Neural progenitor cell (in vitro differentiated cells): Measurements from ENCODE around the gene BAIAP3. TPM values are rescaled to one million over a fixed set of nuclear protein-coding genes. Genes with fewer than 3 reads are reported as not detected.

ENCODE experiments used
- DNase-seq: peaks from one replicate; pipeline ENCODE4 v3.0.0-alpha.2; 2016; ENCODE audit warnings: low spot score
- H2AFZ ChIP-seq: fragments of 200-600 bp; sonication (generic); replicated peaks from 2 replicates; pipeline ENCODE4 v1.6.1; 2016; ENCODE audit warnings: antibody characterized with exemption
- H3F3A ChIP-seq: fragments of 200-600 bp; sonication (generic); 2 replicates; pipeline ENCODE4 v1.6.1; 2016; ENCODE audit warnings: antibody characterized with exemption, low read depth
- H3K27ac ChIP-seq: fragments of 200-600 bp; sonication (generic); 2 replicates; pipeline ENCODE4 v1.5.1; 2016; ENCODE audit warnings: mild to moderate bottlenecking
- H3K27me3 ChIP-seq: fragments of 200-600 bp; sonication (generic); 2 replicates; pipeline ENCODE4 v1.6.1; 2016; ENCODE audit warnings: mild to moderate bottlenecking, moderate library complexity
- H3K36me3 ChIP-seq: fragments of 200-600 bp; sonication (generic); 2 replicates; pipeline ENCODE4 v1.5.1; 2016
- H3K4me1 ChIP-seq: fragments of 200-600 bp; sonication (generic); 2 replicates; pipeline ENCODE4 v1.6.1; 2016; ENCODE audit warnings: mixed run types
- H3K4me2 ChIP-seq: fragments of 200-600 bp; sonication (generic); 2 replicates; pipeline ENCODE4 v1.6.1; 2016
- H3K4me3 ChIP-seq: fragments of 200-600 bp; sonication (generic); 2 replicates; pipeline ENCODE4 v1.5.1; 2016
- H3K79me2 ChIP-seq: fragments of 200-600 bp; sonication (generic); 2 replicates; pipeline ENCODE4 v1.6.1; 2016; ENCODE audit warnings: low read depth
- H3K9ac ChIP-seq: fragments of 200-600 bp; sonication (generic); 2 replicates; pipeline ENCODE4 v1.6.1; 2016
- H3K9me3 ChIP-seq: fragments of 200-600 bp; sonication (generic); 2 replicates; pipeline ENCODE4 v1.5.1; 2016; ENCODE audit warnings: low read depth
- H4K20me1 ChIP-seq: fragments of 200-600 bp; sonication (generic); 2 replicates; pipeline ENCODE4 v1.6.1; 2016; ENCODE audit warnings: low read depth
- H3K27ac Mint-ChIP-seq: 3 replicates; pipeline ENCODE4 v1.8.0; 2021; ENCODE audit warnings: mixed read lengths
- H3K27me3 Mint-ChIP-seq: 2 replicates; pipeline ENCODE4 v1.8.0; 2022; ENCODE audit warnings: low read depth, mild to moderate bottlenecking, inconsistent platforms, moderate library complexity, mixed read lengths; ENCODE audit not compliant: insufficient read depth
- H3K36me3 Mint-ChIP-seq: 3 replicates; pipeline ENCODE4 v1.8.0; 2021; ENCODE audit warnings: mixed read lengths
- H3K4me1 Mint-ChIP-seq: 3 replicates; pipeline ENCODE4 v1.8.0; 2021; ENCODE audit warnings: mixed read lengths
- H3K4me3 Mint-ChIP-seq: 3 replicates; pipeline ENCODE4 v1.8.0; 2021; ENCODE audit warnings: mild to moderate bottlenecking, moderate library complexity, mixed read lengths
- H3K9me3 Mint-ChIP-seq: 3 replicates; pipeline ENCODE4 v1.8.0; 2020; ENCODE audit warnings: mixed read lengths
- CTCF ChIP-seq: fragments of 200-600 bp; sonication (generic); IDR thresholded peaks from 2 replicates; pipeline ENCODE4 v1.5.1; 2017; ENCODE audit warnings: antibody characterized with exemption, mild to moderate bottlenecking
- EZH2 ChIP-seq: fragments of 200-600 bp; sonication (generic); IDR thresholded peaks from 2 replicates; pipeline ENCODE4 v1.6.1; 2017; ENCODE audit warnings: antibody characterized with exemption, mild to moderate bottlenecking, moderate library complexity
- EZH2phosphoT487 ChIP-seq: fragments of 200-600 bp; sonication (generic); IDR thresholded peaks from 2 replicates; pipeline ENCODE4 v1.6.1; 2017; ENCODE audit warnings: antibody characterized with exemption
- total RNA-seq: library from RNA; depleted of rRNA; stranded (reverse); fragments of >200 nt; gene quantifications from 2 replicates; pipeline ENCODE4 v1.2.3, GENCODE V29; 2015; ENCODE audit warnings: low replicate concordance

The BAIAP3 gene
- total RNA-seq, 1 donor from 2014 or later: 0.34 TPM

- Mint-ChIP-seq H3K9me3 (no peaks in the 10 kb centered on the region), H3K36me3 (peaks cover 13% of the 10 kb centered on the region), H3K27ac (peak overlapping the region; percentile 99), H3K27me3 (peaks cover 6% of the 10 kb centered on the region), H3K4me3 (peak overlapping the region; percentile 98), H3K4me1 (peaks cover 18% of the 10 kb centered on the region)
- Histone ChIP-seq H3K4me3 (peak overlapping the region; percentile 100), H3F3A (peaks cover 8% of the 10 kb centered on the region), H3K36me3 (no peaks in the 10 kb centered on the region), H3K79me2 (peaks cover 54% of the 10 kb centered on the region), H3K9me3 (no peaks in the 10 kb centered on the region), H3K27me3 (no peaks in the 10 kb centered on the region), H2AFZ (no peak overlapping the region), H3K9ac (peak overlapping the region; percentile 100), H3K4me2 (peak overlapping the region; percentile 100), H3K4me1 (peaks cover 11% of the 10 kb centered on the region), H3K27ac (no peak overlapping the region), H4K20me1 (peaks cover 53% of the 10 kb centered on the region)
- no peak for DNase-seq
- TF ChIP-seq CTCF (no peak), EZH2 (no peak), EZH2phosphoT487 (no peak)
Measured at GRCh38 chr16:1309888-1310831, 23.3 kb upstream of the BAIAP3 start.

GRCh38 chr16:1310832-1311200 lies 22.6 kb upstream of the BAIAP3 start:
- H2AFZ ChIP-seq: no peak overlapping the region
- H3K27me3 ChIP-seq: no peaks in the 10 kb centered on the region
- no peaks in the 10 kb centered on the region for H3K36me3 ChIP-seq
- peak; percentile 61 for DNase-seq
- H3K9me3 Mint-ChIP-seq: no peaks in the 10 kb centered on the region
- peak overlapping the region; percentile 100 for H3K9ac ChIP-seq
- TF ChIP-seq EZH2phosphoT487 (no peak), EZH2 (no peak), CTCF (no peak)
- H3K4me1 Mint-ChIP-seq: peaks cover 18% of the 10 kb centered on the region
- peak overlapping the region; percentile 100 for H3K4me3 ChIP-seq
- peaks cover 6% of the 10 kb centered on the region for H3K27me3 Mint-ChIP-seq
- peaks cover 60% of the 10 kb centered on the region for H3K79me2 ChIP-seq
- peaks cover 8% of the 10 kb centered on the region for H3F3A ChIP-seq
- H3K4me2 ChIP-seq: peak overlapping the region; percentile 100
- H3K27ac ChIP-seq: no peak overlapping the region
- peaks cover 13% of the 10 kb centered on the region for H3K36me3 Mint-ChIP-seq
- H3K9me3 ChIP-seq: no peaks in the 10 kb centered on the region
- peaks cover 11% of the 10 kb centered on the region for H3K4me1 ChIP-seq
- H3K4me3 Mint-ChIP-seq: peak overlapping the region; percentile 98
- peaks cover 59% of the 10 kb centered on the region for H4K20me1 ChIP-seq
- H3K27ac Mint-ChIP-seq: peak overlapping the region; percentile 99

GRCh38 chr16:1311212-1311737 lies 22.2 kb upstream of the BAIAP3 start:
- Mint-ChIP-seq H3K9me3 (no peaks in the 10 kb centered on the region), H3K4me3 (peak overlapping the region; percentile 98), H3K27ac (no peak overlapping the region), H3K4me1 (peaks cover 18% of the 10 kb centered on the region), H3K36me3 (peaks cover 15% of the 10 kb centered on the region), H3K27me3 (peaks cover 6% of the 10 kb centered on the region)
- TF ChIP-seq EZH2phosphoT487 (no peak), CTCF (no peak), EZH2 (no peak)
- DNase-seq: peak; percentile 57
- Histone ChIP-seq H3K27ac (no peak overlapping the region), H4K20me1 (peaks cover 64% of the 10 kb centered on the region), H3K9me3 (no peaks in the 10 kb centered on the region), H3K27me3 (no peaks in the 10 kb centered on the region), H3K9ac (peak overlapping the region; percentile 100), H2AFZ (no peak overlapping the region), H3K4me2 (peak overlapping the region; percentile 100), H3K4me1 (peaks cover 11% of the 10 kb centered on the region), H3K79me2 (peaks cover 65% of the 10 kb centered on the region), H3K4me3 (peak overlapping the region; percentile 100), H3K36me3 (no peaks in the 10 kb centered on the region), H3F3A (peaks cover 8% of the 10 kb centered on the region)
